HG03575 (cell line): ENCODE measurements around the gene EIF4ENIF1.
A peak's percentile ranks its signal among the peaks of the same experiment; 100 is the strongest.
"Not testable (repeated sequence)": the region's sequence is repeated elsewhere in the genome, so short reads cannot be mapped to it uniquely, and the experiment has no call there.

ENCODE experiments used
- ATAC-seq: cut with Tn5 transposase; IDR thresholded peaks from one replicate; pipeline ENCODE4 v1.9.1; 2021; ENCODE audit not compliant: unreplicated experiment, insufficient number of reproducible peaks, low FRiP score; ENCODE audit errors: extremely low read depth

The EIF4ENIF1 gene

GRCh38 chr22:31446767-31447166 is 42.9 kb downstream of the EIF4ENIF1 start:
- no peak for ATAC-seq

GRCh38 chr22:31446208-31446607 is 43.4 kb downstream of the EIF4ENIF1 start:
- ATAC-seq: no peak

GRCh38 chr22:31445642-31446041 is 44.0 kb downstream of the EIF4ENIF1 start:
- ATAC-seq: no peak

DNA sequence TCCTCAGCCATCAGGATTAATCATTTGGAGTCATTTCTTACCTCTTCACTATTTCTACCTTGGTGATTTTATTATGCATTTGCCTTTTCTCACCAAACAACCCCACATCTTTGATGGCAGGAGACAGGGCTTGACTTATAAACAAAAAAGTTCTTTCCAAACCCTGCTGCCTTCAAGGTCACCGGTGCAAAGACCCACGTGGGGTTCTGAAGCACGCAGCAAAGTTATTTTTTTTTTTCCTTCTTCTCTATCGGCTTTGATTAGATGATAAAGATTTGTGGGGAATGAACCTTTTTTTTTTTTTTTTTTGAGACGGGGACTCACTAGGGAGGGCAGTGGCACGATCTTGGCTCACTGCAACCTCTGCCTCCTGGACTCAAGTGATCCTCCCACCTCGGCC is 46.1 kb downstream of the EIF4ENIF1 start:
- no peak for ATAC-seq

GRCh38 chr22:31442768-31443489 is 46.7 kb downstream of the EIF4ENIF1 start:
- ATAC-seq: no peak

GRCh38 chr22:31441652-31442051 is 48.0 kb downstream of the EIF4ENIF1 start:
- no peak for ATAC-seq

- ATAC-seq: no peak
These were observed 49.0 kb downstream of the EIF4ENIF1 start for GRCh38 chr22:31440681-31441080.

GRCh38 chr22:31439808-31440207 is 49.8 kb downstream of the EIF4ENIF1 start:
- ATAC-seq: no peak

- no peak for ATAC-seq
These were observed 53.5 kb downstream of the EIF4ENIF1 start for GRCh38 chr22:31436132-31436531.

GRCh38 chr22:31431950-31432349 is 57.7 kb downstream of the EIF4ENIF1 start:
- no peak for ATAC-seq

DNA sequence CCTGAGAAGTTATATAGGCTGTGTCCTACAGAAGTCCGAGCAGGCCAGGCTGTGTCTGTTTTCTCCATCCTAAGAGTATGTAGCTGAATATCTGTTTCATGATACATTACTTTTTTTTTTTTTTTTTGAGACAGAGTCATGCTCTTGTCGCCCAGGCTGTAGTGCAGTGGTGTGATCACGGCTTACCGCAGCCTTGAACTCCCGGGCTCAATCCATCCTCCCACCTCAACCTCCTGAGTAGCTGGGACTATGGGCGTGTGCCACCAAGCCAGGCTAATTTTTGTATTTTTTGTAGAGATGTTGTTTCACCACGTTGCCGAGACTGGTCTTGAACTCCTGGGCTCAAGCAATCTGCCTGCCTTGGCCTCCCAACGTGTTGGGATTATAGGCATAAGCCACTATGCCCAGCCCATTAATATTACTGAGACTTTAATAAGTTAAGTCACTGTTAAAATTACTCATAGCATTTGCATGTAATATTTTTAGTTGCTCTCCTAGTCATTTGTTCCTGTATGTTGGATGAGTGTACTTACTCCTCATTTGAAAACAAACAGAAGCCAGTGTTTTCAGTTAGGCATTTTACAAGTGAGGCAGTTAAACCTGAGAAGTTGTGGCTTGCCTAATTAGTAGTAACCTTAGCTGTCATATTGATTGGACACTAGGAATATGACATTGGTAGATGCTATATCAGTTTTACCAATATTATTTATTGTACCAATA is 64.2 kb downstream of the EIF4ENIF1 start:
- ATAC-seq: no peak

- not testable (repeated sequence) for ATAC-seq
These were observed 87.3 kb downstream of the EIF4ENIF1 start for GRCh38 chr22:31402350-31402749.

DNA sequence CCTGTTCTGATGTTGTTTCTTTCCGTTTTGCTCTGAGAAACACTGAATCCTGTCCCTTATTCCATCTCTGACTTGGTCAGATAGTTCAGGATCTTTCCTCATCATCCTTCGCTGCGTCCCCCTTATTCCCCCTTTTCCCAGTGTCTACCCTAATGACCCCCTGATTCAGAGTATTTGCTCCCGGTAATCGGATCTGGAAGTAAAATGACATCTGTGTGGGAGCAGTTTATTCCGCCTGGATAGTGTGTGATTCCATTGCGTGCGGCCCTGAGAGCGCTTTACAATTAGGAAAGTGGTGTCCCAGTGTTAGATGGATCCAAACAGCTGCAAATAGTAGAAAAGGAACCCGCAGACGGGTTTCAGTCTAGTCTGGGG is 89.6 kb downstream of the EIF4ENIF1 start:
- ATAC-seq: no peak

DNA sequence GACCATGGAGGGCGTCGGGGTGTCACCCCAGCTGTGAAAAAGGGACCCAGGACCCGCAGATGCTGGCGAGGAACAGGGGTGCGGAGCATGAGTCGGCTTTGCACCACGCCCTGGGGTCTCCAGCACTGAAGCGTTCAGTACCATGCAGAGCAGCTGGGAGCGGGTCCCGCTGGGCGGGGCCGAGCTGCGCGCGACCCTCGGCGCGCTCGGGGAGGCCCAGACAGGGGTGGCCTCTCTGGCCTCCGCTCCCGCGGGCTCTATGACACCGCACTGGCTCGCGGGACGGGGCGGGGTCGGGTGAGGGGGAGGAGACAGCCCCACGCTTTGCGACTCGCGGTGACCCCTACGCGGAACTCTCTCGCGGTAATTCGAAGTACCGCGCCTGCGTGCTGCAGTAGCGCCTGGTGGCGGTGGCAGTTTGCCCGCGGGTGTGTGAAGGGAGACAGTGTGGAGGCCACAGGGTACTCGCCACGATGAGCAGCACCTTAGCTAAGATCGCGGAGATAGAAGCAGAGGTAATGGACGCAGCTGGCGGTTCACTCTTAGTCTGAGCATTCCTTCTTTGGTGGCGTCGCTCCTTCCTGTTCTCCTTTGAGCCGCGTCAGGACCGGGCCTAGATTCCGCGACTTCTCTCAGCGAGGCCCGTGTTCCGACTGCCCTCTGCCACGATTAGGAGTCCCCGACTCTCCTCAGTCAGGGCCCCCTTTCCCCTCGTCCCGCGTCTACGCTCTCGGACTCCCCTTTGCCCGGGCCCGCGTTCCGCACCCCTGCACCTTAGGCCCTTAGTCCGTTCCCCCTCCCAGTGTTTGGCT is 90.2 kb downstream of the EIF4ENIF1 start, which contains the start of gene DRG1:
DRG1 (plus strand) TSS at position 394 of the 812 bp plus-strand sequence; CDS start at position 474, 80 bp downstream.
- peak; percentile 51 for ATAC-seq

- no peak for ATAC-seq
These were observed 91.4 kb downstream of the EIF4ENIF1 start for GRCh38 chr22:31398231-31398630.

GRCh38 chr22:31394326-31394725 is 95.3 kb downstream of the EIF4ENIF1 start:
- ATAC-seq: no peak

DNA sequence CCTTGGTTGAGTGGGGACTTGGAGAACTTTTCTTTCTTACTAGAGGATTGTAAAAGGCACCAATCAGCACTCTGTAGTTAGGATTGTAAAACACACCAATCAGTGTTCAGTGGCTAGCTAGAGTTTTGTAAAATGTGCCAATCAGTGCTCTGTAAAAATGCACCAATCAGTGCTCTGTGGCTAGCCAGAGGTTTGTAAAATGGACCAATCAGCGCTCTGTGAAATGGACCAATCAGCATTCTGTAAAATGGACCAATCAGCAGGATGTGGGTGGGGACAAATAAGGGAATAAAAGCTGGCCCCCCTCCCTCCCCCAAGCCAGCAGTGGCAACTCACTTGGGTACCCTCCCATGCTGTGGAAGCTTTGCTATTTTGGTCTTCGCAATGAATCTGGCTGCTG is 95.7 kb downstream of the EIF4ENIF1 start:
- no peak for ATAC-seq
